Upper lobe of left lung (tissue), 4 donors: Measurements from ENCODE around the gene SNAI3.

Experiments
- CTCF ChIP-seq, 6 experiments: fragments of 450-650 bp in 4 of 6; fragments of 200-600 bp in 2 of 6; sonication (generic) in 2 of 6; IDR thresholded peaks; one replicate each; pipeline ENCODE4 v1.5.1; 2016 to 2019; ENCODE audit warnings: antibody characterized with exemption in 6 of 6
- EP300 ChIP-seq, 4 donors: sonication (generic); formaldehyde crosslinking; IDR thresholded peaks; one replicate each; pipeline ENCODE4 v1.5.1; 2017; ENCODE audit warnings: antibody characterized with exemption in 4 of 4, control low read depth in 2 of 4
- POLR2A ChIP-seq, 4 donors: fragments of 450-650 bp; IDR thresholded peaks; one replicate each; pipeline ENCODE4 v1.5.1; 2016 to 2017; ENCODE audit warnings: antibody characterized with exemption in 4 of 4, mild to moderate bottlenecking in 2 of 4
- POLR2AphosphoS5 ChIP-seq, 2 donors: sonication (generic); formaldehyde crosslinking; IDR thresholded peaks; one replicate each; pipeline ENCODE4 v1.5.1; 2017; ENCODE audit warnings: antibody characterized with exemption in 2 of 2

GRCh38 chr16:88654363-88655052 is 31.8 kb downstream of the SNAI3 start:
- no peak for TF ChIP-seq POLR2A (IDR thresholded peaks at IDR 0.05)
- no peak for TF ChIP-seq CTCF (IDR thresholded peaks at IDR 0.05)
- no peak for TF ChIP-seq EP300 (IDR thresholded peaks at IDR 0.05)
- TF ChIP-seq POLR2AphosphoS5 (IDR thresholded peaks at IDR 0.05), result no peak
